Measurements from ENCODE around the gene CARNS1.

Gene CARNS1

GRCh38 chr11:67429722-67430121, 14.2 kb downstream of the CARNS1 start:
- DNase-seq = no peak

- DNase-seq = no peak
Measured at GRCh38 chr11:67431346-67432249, 16.1 kb downstream of the CARNS1 start.

GRCh38 chr11:67432655-67433349, 17.3 kb downstream of the CARNS1 start:
- no peak for DNase-seq

GRCh38 chr11:67433536-67434394, 18.3 kb downstream of the CARNS1 start:
- peak; percentile 47 for DNase-seq

- DNase-seq = peak; percentile 48
Measured at GRCh38 chr11:67434395-67434881, 19.0 kb downstream of the CARNS1 start.

- DNase-seq = peak; percentile 46
Measured at GRCh38 chr11:67435031-67435726, 19.7 kb downstream of the CARNS1 start.

- DNase-seq = peak; percentile 19
Measured at GRCh38 chr11:67435727-67436458, 20.4 kb downstream of the CARNS1 start.

- peak; percentile 93 for DNase-seq
Measured at GRCh38 chr11:67436459-67437081, 21.1 kb downstream of the CARNS1 start.

- peak; percentile 86 for DNase-seq
Measured at GRCh38 chr11:67437082-67437808, 21.8 kb downstream of the CARNS1 start, which contains the start of gene PTPRCAP. PTPRCAP (minus strand) TSS chr11:67437682; CDS start chr11:67437619, 63 bp downstream.

- DNase-seq = no peak
Measured at GRCh38 chr11:67437809-67438157, 22.3 kb downstream of the CARNS1 start.

- DNase-seq = peak; percentile 93
Measured at GRCh38 chr11:67438158-67438902, 22.9 kb downstream of the CARNS1 start.

- peak; percentile 66 for DNase-seq
Measured at GRCh38 chr11:67439321-67440228, 24.1 kb downstream of the CARNS1 start.

GRCh38 chr11:67440229-67441097, 25.0 kb downstream of the CARNS1 start:
- peak; percentile 52 for DNase-seq

- no peak for DNase-seq
Measured at GRCh38 chr11:67441098-67441563, 25.7 kb downstream of the CARNS1 start.

- DNase-seq = no peak
Measured at GRCh38 chr11:67441731-67442351, 26.4 kb downstream of the CARNS1 start.

- no peak for DNase-seq
Measured at GRCh38 chr11:67442504-67443404, 27.3 kb downstream of the CARNS1 start.

Data from activated CD4-positive, alpha-beta T cell treated with anti-CD3 and anti-CD28 coated beads, Interleukin-10, Interleukin-2, amounts not matched to agents 100 ng/mL and 50 ng/mL, durations not matched to agents 16 hours and 8 hours (primary cell).